SK-N-SH treated with all-trans-retinoic acid at 6 μM for 48 hours (cell line): ENCODE measurements around the gene NME1.
"Not testable (repeated sequence)": the region's sequence is repeated elsewhere in the genome, so short reads cannot be mapped to it uniquely, and the experiment has no call there.

Experiments
- ARNTL ChIP-seq: fragments of 450-650 bp; formaldehyde crosslinking; IDR thresholded peaks from 2 replicates; pipeline ENCODE4 v1.5.0; 2020; ENCODE audit warnings: low read depth, mild to moderate bottlenecking, moderate library complexity, borderline replicate concordance
- CREB5 ChIP-seq: fragments of 250-450 bp; sonication (Bioruptor Pico); IDR thresholded peaks from 2 replicates; pipeline ENCODE4 v1.5.1; 2020; ENCODE audit warnings: low read depth, mild to moderate bottlenecking, moderate library complexity
- ESRRG ChIP-seq: fragments of 250-450 bp; sonication (Bioruptor Pico); IDR thresholded peaks from 2 replicates; pipeline ENCODE4 v1.6.1; 2021; ENCODE audit warnings: mild to moderate bottlenecking
- RARB ChIP-seq: fragments of 250-450 bp; sonication (Bioruptor Pico); IDR thresholded peaks from 2 replicates; pipeline ENCODE4 v1.8.0; 2021; ENCODE audit warnings: mild to moderate bottlenecking, moderate library complexity
- TSHZ2 ChIP-seq: fragments of 250-450 bp; sonication (Bioruptor Pico); IDR thresholded peaks from 2 replicates; pipeline ENCODE4 v1.5.0; 2020; ENCODE audit warnings: mild to moderate bottlenecking, moderate library complexity
- ZNF8 ChIP-seq: fragments of 450-650 bp; formaldehyde crosslinking; IDR thresholded peaks from 2 replicates; pipeline ENCODE4 v1.5.0; 2020; ENCODE audit warnings: mild to moderate bottlenecking, moderate library complexity

GRCh38 chr17:51112303-51113222 is 40.8 kb upstream of the NME1 start:
- TF ChIP-seq CREB5 (CRISPR knock-in tag); RARB; ZNF8 (CRISPR knock-in tag); ARNTL (CRISPR knock-in tag); ESRRG (CRISPR knock-in tag); TSHZ2 (CRISPR knock-in tag): not testable (repeated sequence)
